GM23338 (cell line): ENCODE data around the gene FLOT1. TPM values are rescaled to one million over a fixed set of nuclear protein-coding genes. Genes with fewer than 3 reads are reported as not detected.

Experiments used
- ATAC-seq: fragments of 200-7000 bp; cut with Tn5 transposase; 3 replicates; pipeline ENCODE4 v1.9.1; 2020
- DNase-seq: peaks from one replicate; pipeline ENCODE4 v3.0.0-alpha.2; 2015; ENCODE audit warnings: low spot score
- H2AFZ ChIP-seq: fragments of 200-600 bp; sonication (generic); 2 replicates; pipeline ENCODE4 v1.8.0; 2016; ENCODE audit warnings: antibody characterized with exemption, mild to moderate bottlenecking, moderate library complexity
- H3F3A ChIP-seq: fragments of 200-600 bp; sonication (generic); replicated peaks from 2 replicates; pipeline ENCODE4 v1.8.0; 2017; ENCODE audit warnings: antibody characterized with exemption, mixed run types, low read depth
- H3K27ac ChIP-seq: fragments of 200-600 bp; sonication (generic); 2 replicates; pipeline ENCODE4 v1.6.1; 2016; ENCODE audit warnings: low read depth
- H3K27me3 ChIP-seq: fragments of 200-600 bp; sonication (generic); 2 replicates; pipeline ENCODE4 v1.8.0; 2016; ENCODE audit warnings: mild to moderate bottlenecking, mixed run types, moderate library complexity; ENCODE audit not compliant: insufficient read depth
- H3K36me3 ChIP-seq: fragments of 200-600 bp; sonication (generic); 2 replicates; pipeline ENCODE4 v1.8.0; 2016; ENCODE audit warnings: mild to moderate bottlenecking; ENCODE audit not compliant: insufficient read depth
- H3K4me1 ChIP-seq: fragments of 200-600 bp; sonication (generic); 2 replicates; pipeline ENCODE4 v1.8.0; 2016; ENCODE audit warnings: mild to moderate bottlenecking, moderate library complexity; ENCODE audit not compliant: insufficient read depth
- H3K4me2 ChIP-seq: fragments of 200-600 bp; sonication (generic); 2 replicates; pipeline ENCODE4 v1.7.1; 2017; ENCODE audit warnings: mixed run types
- H3K4me3 ChIP-seq: fragments of 200-600 bp; sonication (generic); 2 replicates; pipeline ENCODE4 v1.6.1; 2016; ENCODE audit warnings: mixed run types
- H3K79me2 ChIP-seq: fragments of 200-600 bp; sonication (generic); replicated peaks from 2 replicates; pipeline ENCODE4 v1.8.0; 2017; ENCODE audit warnings: mild to moderate bottlenecking; ENCODE audit not compliant: insufficient read depth
- H3K9me2 ChIP-seq: fragments of 200-600 bp; sonication (generic); 2 replicates; pipeline ENCODE4 v1.8.0; 2017; ENCODE audit not compliant: insufficient read depth
- H4K20me1 ChIP-seq: fragments of 200-600 bp; sonication (generic); replicated peaks from 2 replicates; pipeline ENCODE4 v1.8.0; 2017; ENCODE audit warnings: mild to moderate bottlenecking; ENCODE audit not compliant: insufficient read depth
- H3K27ac Mint-ChIP-seq: 2 replicates; pipeline ENCODE4 v1.8.0; 2020; ENCODE audit warnings: inconsistent platforms, mild to moderate bottlenecking, moderate library complexity, mixed read lengths
- H3K27me3 Mint-ChIP-seq: 3 replicates; pipeline ENCODE4 v1.8.0; 2022; ENCODE audit warnings: low read depth, mild to moderate bottlenecking, moderate library complexity, mixed read lengths, inconsistent platforms; ENCODE audit not compliant: insufficient read depth, poor library complexity
- H3K36me3 Mint-ChIP-seq: 3 replicates; pipeline ENCODE4 v1.8.0; 2021; ENCODE audit warnings: low read depth, mild to moderate bottlenecking, inconsistent platforms, moderate library complexity, mixed read lengths
- H3K4me1 Mint-ChIP-seq: 3 replicates; pipeline ENCODE4 v1.8.0; 2020; ENCODE audit warnings: mild to moderate bottlenecking, inconsistent platforms, mixed read lengths
- H3K4me3 Mint-ChIP-seq: 3 replicates; pipeline ENCODE4 v1.8.0; 2021; ENCODE audit warnings: moderate library complexity, mild to moderate bottlenecking, inconsistent platforms, mixed read lengths
- H3K9me3 Mint-ChIP-seq: 3 replicates; pipeline ENCODE4 v1.8.0; 2020; ENCODE audit warnings: moderate library complexity, mild to moderate bottlenecking, inconsistent platforms, mixed read lengths
- EZH2 ChIP-seq: fragments of 200-600 bp; sonication (generic); IDR thresholded peaks from one replicate; pipeline ENCODE4 v1.8.0; 2017; ENCODE audit warnings: antibody characterized with exemption, mild to moderate bottlenecking, low read depth; ENCODE audit not compliant: unreplicated experiment
- EZH2phosphoT487 ChIP-seq: fragments of 200-600 bp; sonication (generic); IDR thresholded peaks from one replicate; pipeline ENCODE4 v1.8.1; 2018; ENCODE audit warnings: antibody characterized with exemption; ENCODE audit not compliant: unreplicated experiment
- STAT1 ChIP-seq: IDR thresholded peaks from one replicate; pipeline ENCODE4 v1.6.1; 2016; ENCODE audit warnings: antibody characterized with exemption; ENCODE audit not compliant: unreplicated experiment
- ZNF114 ChIP-seq: fragments of 250-450 bp; sonication (Bioruptor Pico); IDR thresholded peaks from 2 replicates; pipeline ENCODE4 v1.5.0; 2020; ENCODE audit warnings: mild to moderate bottlenecking, moderate library complexity
- ZNF331 ChIP-seq: fragments of 250-450 bp; sonication (Bioruptor Pico); IDR thresholded peaks from 2 replicates; pipeline ENCODE4 v1.5.0; 2020; ENCODE audit warnings: low read depth, mild to moderate bottlenecking, moderate library complexity
- polyA plus RNA-seq: library from polyadenylated mRNA; unstranded; fragments of >200 nt; fragmentation: Nextera tagmentation; extraction: Ambion mirVana; gene quantifications from 2 replicates; pipeline ENCODE4 v1.2.1, GENCODE V29; 2016
- total RNA-seq: library from RNA; depleted of rRNA; stranded (reverse); fragments of >200 nt; shearing (Covaris generic); gene quantifications from 2 replicates; pipeline ENCODE4 v1.2.3, GENCODE V29; 2014
- TF ChIP-seq, protein P1 (sequence below): fragments of 250-450 bp; sonication (Bioruptor Pico); IDR thresholded peaks from 2 replicates; pipeline ENCODE4 v1.5.0; 2020; ENCODE audit warnings: mild to moderate bottlenecking, moderate library complexity
- TF ChIP-seq, protein P2 (sequence below): IDR thresholded peaks from one replicate; pipeline ENCODE4 v1.6.1; 2018; ENCODE audit warnings: antibody characterized with exemption; ENCODE audit not compliant: unreplicated experiment
- TF ChIP-seq, protein P3 (sequence below), 2 experiments: fragments of 200-600 bp in 1 of 2; sonication (generic) in 1 of 2; conservative IDR thresholded peaks; 2 replicates each; pipeline versions ENCODE4 v1.5.1 to v1.6.1; 2016 to 2017; ENCODE audit warnings: antibody characterized with exemption in 2 of 2, low read depth in 2 of 2, mild to moderate bottlenecking in 2 of 2, moderate library complexity in 1 of 2

The FLOT1 gene
- total and polyA plus RNA-seq, 2 experiments from 2014 or later: 72.2 to 94.5 TPM

DNA sequence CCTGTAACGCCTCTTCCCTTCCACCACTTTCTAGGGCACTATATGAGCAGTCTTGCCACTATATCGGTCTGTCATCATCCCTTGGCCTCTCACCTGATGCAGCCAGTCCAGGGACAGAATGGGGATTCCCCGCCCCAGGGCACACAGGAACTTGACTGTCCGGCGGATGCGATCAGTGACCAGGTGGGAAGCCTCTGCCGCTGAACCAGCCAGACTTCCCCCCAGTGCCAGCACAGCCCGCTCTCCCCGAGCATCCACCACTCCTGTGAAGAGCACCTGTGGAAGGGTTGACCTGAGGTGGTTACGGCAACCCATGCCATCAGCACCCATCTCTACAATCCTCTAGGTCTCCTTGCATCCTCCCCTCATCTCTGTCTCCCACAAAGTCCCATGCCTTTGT, 39.5 kb downstream of the FLOT1 start (continued):
- TF ChIP-seq, protein P1, sequence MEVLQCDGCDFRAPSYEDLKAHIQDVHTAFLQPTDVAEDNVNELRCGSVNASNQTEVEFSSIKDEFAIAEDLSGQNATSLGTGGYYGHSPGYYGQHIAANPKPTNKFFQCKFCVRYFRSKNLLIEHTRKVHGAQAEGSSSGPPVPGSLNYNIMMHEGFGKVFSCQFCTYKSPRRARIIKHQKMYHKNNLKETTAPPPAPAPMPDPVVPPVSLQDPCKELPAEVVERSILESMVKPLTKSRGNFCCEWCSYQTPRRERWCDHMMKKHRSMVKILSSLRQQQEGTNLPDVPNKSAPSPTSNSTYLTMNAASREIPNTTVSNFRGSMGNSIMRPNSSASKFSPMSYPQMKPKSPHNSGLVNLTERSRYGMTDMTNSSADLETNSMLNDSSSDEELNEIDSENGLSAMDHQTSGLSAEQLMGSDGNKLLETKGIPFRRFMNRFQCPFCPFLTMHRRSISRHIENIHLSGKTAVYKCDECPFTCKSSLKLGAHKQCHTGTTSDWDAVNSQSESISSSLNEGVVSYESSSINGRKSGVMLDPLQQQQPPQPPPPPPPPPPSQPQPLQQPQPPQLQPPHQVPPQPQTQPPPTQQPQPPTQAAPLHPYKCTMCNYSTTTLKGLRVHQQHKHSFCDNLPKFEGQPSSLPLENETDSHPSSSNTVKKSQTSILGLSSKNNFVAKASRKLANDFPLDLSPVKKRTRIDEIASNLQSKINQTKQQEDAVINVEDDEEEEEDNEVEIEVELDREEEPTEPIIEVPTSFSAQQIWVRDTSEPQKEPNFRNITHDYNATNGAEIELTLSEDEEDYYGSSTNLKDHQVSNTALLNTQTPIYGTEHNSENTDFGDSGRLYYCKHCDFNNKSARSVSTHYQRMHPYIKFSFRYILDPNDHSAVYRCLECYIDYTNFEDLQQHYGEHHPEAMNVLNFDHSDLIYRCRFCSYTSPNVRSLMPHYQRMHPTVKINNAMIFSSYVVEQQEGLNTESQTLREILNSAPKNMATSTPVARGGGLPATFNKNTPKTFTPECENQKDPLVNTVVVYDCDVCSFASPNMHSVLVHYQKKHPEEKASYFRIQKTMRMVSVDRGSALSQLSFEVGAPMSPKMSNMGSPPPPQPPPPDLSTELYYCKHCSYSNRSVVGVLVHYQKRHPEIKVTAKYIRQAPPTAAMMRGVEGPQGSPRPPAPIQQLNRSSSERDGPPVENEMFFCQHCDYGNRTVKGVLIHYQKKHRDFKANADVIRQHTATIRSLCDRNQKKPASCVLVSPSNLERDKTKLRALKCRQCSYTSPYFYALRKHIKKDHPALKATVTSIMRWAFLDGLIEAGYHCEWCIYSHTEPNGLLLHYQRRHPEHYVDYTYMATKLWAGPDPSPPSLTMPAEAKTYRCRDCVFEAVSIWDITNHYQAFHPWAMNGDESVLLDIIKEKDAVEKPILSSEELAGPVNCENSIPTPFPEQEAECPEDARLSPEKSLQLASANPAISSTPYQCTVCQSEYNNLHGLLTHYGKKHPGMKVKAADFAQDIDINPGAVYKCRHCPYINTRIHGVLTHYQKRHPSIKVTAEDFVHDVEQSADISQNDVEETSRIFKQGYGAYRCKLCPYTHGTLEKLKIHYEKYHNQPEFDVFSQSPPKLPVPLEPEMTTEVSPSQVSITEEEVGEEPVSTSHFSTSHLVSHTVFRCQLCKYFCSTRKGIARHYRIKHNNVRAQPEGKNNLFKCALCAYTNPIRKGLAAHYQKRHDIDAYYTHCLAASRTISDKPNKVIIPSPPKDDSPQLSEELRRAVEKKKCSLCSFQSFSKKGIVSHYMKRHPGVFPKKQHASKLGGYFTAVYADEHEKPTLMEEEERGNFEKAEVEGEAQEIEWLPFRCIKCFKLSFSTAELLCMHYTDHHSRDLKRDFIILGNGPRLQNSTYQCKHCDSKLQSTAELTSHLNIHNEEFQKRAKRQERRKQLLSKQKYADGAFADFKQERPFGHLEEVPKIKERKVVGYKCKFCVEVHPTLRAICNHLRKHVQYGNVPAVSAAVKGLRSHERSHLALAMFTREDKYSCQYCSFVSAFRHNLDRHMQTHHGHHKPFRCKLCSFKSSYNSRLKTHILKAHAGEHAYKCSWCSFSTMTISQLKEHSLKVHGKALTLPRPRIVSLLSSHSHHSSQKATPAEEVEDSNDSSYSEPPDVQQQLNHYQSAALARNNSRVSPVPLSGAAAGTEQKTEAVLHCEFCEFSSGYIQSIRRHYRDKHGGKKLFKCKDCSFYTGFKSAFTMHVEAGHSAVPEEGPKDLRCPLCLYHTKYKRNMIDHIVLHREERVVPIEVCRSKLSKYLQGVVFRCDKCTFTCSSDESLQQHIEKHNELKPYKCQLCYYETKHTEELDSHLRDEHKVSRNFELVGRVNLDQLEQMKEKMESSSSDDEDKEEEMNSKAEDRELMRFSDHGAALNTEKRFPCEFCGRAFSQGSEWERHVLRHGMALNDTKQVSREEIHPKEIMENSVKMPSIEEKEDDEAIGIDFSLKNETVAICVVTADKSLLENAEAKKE (CRISPR knock-in tag): no peak
- TF ChIP-seq, protein P2, sequence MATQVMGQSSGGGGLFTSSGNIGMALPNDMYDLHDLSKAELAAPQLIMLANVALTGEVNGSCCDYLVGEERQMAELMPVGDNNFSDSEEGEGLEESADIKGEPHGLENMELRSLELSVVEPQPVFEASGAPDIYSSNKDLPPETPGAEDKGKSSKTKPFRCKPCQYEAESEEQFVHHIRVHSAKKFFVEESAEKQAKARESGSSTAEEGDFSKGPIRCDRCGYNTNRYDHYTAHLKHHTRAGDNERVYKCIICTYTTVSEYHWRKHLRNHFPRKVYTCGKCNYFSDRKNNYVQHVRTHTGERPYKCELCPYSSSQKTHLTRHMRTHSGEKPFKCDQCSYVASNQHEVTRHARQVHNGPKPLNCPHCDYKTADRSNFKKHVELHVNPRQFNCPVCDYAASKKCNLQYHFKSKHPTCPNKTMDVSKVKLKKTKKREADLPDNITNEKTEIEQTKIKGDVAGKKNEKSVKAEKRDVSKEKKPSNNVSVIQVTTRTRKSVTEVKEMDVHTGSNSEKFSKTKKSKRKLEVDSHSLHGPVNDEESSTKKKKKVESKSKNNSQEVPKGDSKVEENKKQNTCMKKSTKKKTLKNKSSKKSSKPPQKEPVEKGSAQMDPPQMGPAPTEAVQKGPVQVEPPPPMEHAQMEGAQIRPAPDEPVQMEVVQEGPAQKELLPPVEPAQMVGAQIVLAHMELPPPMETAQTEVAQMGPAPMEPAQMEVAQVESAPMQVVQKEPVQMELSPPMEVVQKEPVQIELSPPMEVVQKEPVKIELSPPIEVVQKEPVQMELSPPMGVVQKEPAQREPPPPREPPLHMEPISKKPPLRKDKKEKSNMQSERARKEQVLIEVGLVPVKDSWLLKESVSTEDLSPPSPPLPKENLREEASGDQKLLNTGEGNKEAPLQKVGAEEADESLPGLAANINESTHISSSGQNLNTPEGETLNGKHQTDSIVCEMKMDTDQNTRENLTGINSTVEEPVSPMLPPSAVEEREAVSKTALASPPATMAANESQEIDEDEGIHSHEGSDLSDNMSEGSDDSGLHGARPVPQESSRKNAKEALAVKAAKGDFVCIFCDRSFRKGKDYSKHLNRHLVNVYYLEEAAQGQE: no peak
- TF ChIP-seq EZH2 (no peak), ZNF331 (no peak), ZNF114 (CRISPR knock-in tag) (no peak), STAT1 (no peak)

DNA sequence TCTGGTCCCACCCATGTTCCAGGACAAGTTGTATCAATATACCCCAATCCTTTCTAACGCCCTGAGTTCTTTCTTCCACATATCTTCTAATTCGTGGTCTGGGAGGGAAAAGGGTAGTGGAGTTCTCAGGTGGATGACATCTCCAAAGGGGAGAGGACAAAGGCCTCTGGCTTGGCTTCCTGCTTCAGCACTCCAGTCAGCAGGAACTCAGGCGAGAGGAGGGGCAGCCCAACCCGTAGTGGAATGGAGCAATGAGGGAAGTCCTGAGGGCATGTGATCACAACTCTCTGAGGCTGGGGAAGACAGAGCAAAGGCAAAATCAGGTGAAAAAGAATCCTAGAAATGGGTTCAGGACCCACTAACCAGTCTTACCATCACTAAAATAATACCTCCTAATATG, 42.1 kb downstream of the FLOT1 start:
- Mint-ChIP-seq H3K9me3 (no peaks in the 10 kb centered on the region; the same call in 2 of the 3 replicates), H3K27ac (peak overlapping the region; percentile 76), H3K4me3 (no peak overlapping the region; the same call in 2 of the 3 replicates), H3K4me1 (peaks cover 5% of the 10 kb centered on the region; the same call in 2 of the 3 replicates), H3K27me3 (peaks cover 10% of the 10 kb centered on the region), H3K36me3 (peaks cover 45% of the 10 kb centered on the region)
- Histone ChIP-seq H3K4me3 (no peak overlapping the region), H3K79me2 (no peaks in the 10 kb centered on the region), H3K9me2 (no peaks in the 10 kb centered on the region), H3K27me3 (no peaks in the 10 kb centered on the region), H2AFZ (no peak overlapping the region), H4K20me1 (no peaks in the 10 kb centered on the region; the same call in 1 of the 2 replicates), H3K27ac (no peak overlapping the region), H3K4me1 (no peaks in the 10 kb centered on the region), H3F3A (0 out of 2 replicates have a peak, but pooled peaks cover 6% of the 10 kb centered on the region), H3K4me2 (no peak overlapping the region), H3K36me3 (peaks cover 18% of the 10 kb centered on the region)
- ATAC-seq (peak; percentile 73), DNase-seq (peak; percentile 32)
- TF ChIP-seq ZNF331 (no peak), EZH2phosphoT487 (no peak), EZH2 (no peak)
- TF ChIP-seq, protein P3, sequence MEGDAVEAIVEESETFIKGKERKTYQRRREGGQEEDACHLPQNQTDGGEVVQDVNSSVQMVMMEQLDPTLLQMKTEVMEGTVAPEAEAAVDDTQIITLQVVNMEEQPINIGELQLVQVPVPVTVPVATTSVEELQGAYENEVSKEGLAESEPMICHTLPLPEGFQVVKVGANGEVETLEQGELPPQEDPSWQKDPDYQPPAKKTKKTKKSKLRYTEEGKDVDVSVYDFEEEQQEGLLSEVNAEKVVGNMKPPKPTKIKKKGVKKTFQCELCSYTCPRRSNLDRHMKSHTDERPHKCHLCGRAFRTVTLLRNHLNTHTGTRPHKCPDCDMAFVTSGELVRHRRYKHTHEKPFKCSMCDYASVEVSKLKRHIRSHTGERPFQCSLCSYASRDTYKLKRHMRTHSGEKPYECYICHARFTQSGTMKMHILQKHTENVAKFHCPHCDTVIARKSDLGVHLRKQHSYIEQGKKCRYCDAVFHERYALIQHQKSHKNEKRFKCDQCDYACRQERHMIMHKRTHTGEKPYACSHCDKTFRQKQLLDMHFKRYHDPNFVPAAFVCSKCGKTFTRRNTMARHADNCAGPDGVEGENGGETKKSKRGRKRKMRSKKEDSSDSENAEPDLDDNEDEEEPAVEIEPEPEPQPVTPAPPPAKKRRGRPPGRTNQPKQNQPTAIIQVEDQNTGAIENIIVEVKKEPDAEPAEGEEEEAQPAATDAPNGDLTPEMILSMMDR (conservative IDR thresholded peaks at IDR 0.05; ENCODE audit: low read depth in 2 of 2): no peak
- TF ChIP-seq, protein P2: no peak
